Measurements from ENCODE around the gene CNTN5. TPM values are rescaled to one million over a fixed set of nuclear protein-coding genes. Genes with fewer than 3 reads are reported as not detected.
A peak's percentile ranks its signal among the peaks of the same experiment; 100 is the strongest.

The CNTN5 gene
- total RNA-seq, 1 experiment from 2014 or later = not detected

- no peak overlapping the region for H3K4me3 ChIP-seq (ENCODE audit: low read length)
- CTCF ChIA-PET = no interaction called here
- no peaks in the 10 kb centered on the region for H3K9me3 ChIP-seq (ENCODE audit: low read length)
- no peaks in the 10 kb centered on the region for H3K36me3 ChIP-seq (ENCODE audit: low read depth, low read length)
- H3K27ac ChIP-seq (ENCODE audit: low read length) = no peak overlapping the region
- H3K79me2 ChIP-seq (ENCODE audit: low read length) = no peaks in the 10 kb centered on the region
- TF ChIP-seq, protein P1, sequence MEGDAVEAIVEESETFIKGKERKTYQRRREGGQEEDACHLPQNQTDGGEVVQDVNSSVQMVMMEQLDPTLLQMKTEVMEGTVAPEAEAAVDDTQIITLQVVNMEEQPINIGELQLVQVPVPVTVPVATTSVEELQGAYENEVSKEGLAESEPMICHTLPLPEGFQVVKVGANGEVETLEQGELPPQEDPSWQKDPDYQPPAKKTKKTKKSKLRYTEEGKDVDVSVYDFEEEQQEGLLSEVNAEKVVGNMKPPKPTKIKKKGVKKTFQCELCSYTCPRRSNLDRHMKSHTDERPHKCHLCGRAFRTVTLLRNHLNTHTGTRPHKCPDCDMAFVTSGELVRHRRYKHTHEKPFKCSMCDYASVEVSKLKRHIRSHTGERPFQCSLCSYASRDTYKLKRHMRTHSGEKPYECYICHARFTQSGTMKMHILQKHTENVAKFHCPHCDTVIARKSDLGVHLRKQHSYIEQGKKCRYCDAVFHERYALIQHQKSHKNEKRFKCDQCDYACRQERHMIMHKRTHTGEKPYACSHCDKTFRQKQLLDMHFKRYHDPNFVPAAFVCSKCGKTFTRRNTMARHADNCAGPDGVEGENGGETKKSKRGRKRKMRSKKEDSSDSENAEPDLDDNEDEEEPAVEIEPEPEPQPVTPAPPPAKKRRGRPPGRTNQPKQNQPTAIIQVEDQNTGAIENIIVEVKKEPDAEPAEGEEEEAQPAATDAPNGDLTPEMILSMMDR (conservative IDR thresholded peaks at IDR 0.05; ENCODE audit: low read depth, low read length) = no peak
- no peak for TF ChIP-seq EZH2phosphoT487 (IDR thresholded peaks at IDR 0.05; ENCODE audit: borderline replicate concordance, low read length)
- no peak for TF ChIP-seq EZH2 (IDR thresholded peaks at IDR 0.05; ENCODE audit: low read length, unreplicated experiment)
- ATAC-seq = no peak
- intact Hi-C loops (cut with micrococcal nuclease) = no loop called here
- no peaks in the 10 kb centered on the region for H3K27me3 ChIP-seq (ENCODE audit: low read length)
- H4K20me1 ChIP-seq (ENCODE audit: low read length) = no peaks in the 10 kb centered on the region
- H2AFZ ChIP-seq (ENCODE audit: low read length) = 0 out of 2 replicates have a peak overlapping the region, but pooled peaks have one; percentile 0
- no peaks in the 10 kb centered on the region for H3F3A ChIP-seq (ENCODE audit: low read length, unreplicated experiment)
- no peak for DNase-seq
- no peak overlapping the region for H3K9ac ChIP-seq (ENCODE audit: low read length)
- H3K4me2 ChIP-seq (ENCODE audit: low read length) = no peak overlapping the region
- BruUV-seq (replicated peaks) = no TSS peak
- H3K4me1 ChIP-seq (ENCODE audit: insufficient read depth, low read length) = no peaks in the 10 kb centered on the region
- H3K9me2 ChIP-seq (replicated peaks; ENCODE audit: low read length) = no peaks in the 10 kb centered on the region
- POLR2A ChIA-PET (ENCODE audit: unreplicated experiment) = no interaction called here
These were observed 296.2 kb downstream of the CNTN5 start for GRCh38 chr11:99316776-99317520.

GRCh38 chr11:99320769-99321290, 300.1 kb downstream of the CNTN5 start:
- Histone ChIP-seq H3K4me3 (ENCODE audit: low read length) (no peak overlapping the region), H3K4me1 (ENCODE audit: insufficient read depth, low read length) (peaks cover 8% of the 10 kb centered on the region), H3K27ac (ENCODE audit: low read length) (no peak overlapping the region), H3K27me3 (ENCODE audit: low read length) (no peaks in the 10 kb centered on the region), H3K4me2 (ENCODE audit: low read length) (no peak overlapping the region), H3K36me3 (ENCODE audit: low read depth, low read length) (no peaks in the 10 kb centered on the region), H4K20me1 (ENCODE audit: low read length) (no peaks in the 10 kb centered on the region), H3K9me2 (replicated peaks; ENCODE audit: low read length) (no peaks in the 10 kb centered on the region), H2AFZ (ENCODE audit: low read length) (no peak overlapping the region), H3K9ac (ENCODE audit: low read length) (no peak overlapping the region), H3F3A (ENCODE audit: low read length, unreplicated experiment) (no peaks in the 10 kb centered on the region), H3K79me2 (ENCODE audit: low read length) (no peaks in the 10 kb centered on the region), H3K9me3 (ENCODE audit: low read length) (no peaks in the 10 kb centered on the region)
- TF ChIP-seq, protein P1 (conservative IDR thresholded peaks at IDR 0.05; ENCODE audit: low read depth, low read length) = no peak
- no peak for TF ChIP-seq EZH2 (IDR thresholded peaks at IDR 0.05; ENCODE audit: low read length, unreplicated experiment)
- TF ChIP-seq EZH2phosphoT487 (IDR thresholded peaks at IDR 0.05; ENCODE audit: borderline replicate concordance, low read length) = no peak
- intact Hi-C loops (cut with micrococcal nuclease) = no loop called here
- DNase-seq (peak; percentile 25), ATAC-seq (no peak)
- ChIA-PET CTCF (no interaction called here), POLR2A (ENCODE audit: unreplicated experiment) (no interaction called here)
- BruUV-seq (replicated peaks) = no TSS peak

- H2AFZ ChIP-seq (ENCODE audit: low read length) = peak overlapping the region; percentile 59
- H3F3A ChIP-seq (ENCODE audit: low read length, unreplicated experiment) = no peaks in the 10 kb centered on the region
- peak overlapping the region; percentile 42 for H3K27ac ChIP-seq (ENCODE audit: low read length)
- H4K20me1 ChIP-seq (ENCODE audit: low read length) = no peaks in the 10 kb centered on the region
- BruUV-seq (replicated peaks) = no TSS peak
- H3K9me2 ChIP-seq (replicated peaks; ENCODE audit: low read length) = no peaks in the 10 kb centered on the region
- H3K79me2 ChIP-seq (ENCODE audit: low read length) = no peaks in the 10 kb centered on the region
- peaks cover 15% of the 10 kb centered on the region for H3K4me1 ChIP-seq (ENCODE audit: insufficient read depth, low read length)
- no peaks in the 10 kb centered on the region for H3K36me3 ChIP-seq (ENCODE audit: low read depth, low read length)
- no peak for TF ChIP-seq EZH2phosphoT487 (IDR thresholded peaks at IDR 0.05; ENCODE audit: borderline replicate concordance, low read length)
- TF ChIP-seq EZH2 (IDR thresholded peaks at IDR 0.05; ENCODE audit: low read length, unreplicated experiment) = no peak
- TF ChIP-seq, protein P1 (conservative IDR thresholded peaks at IDR 0.05; ENCODE audit: low read depth, low read length) = no peak
- ChIA-PET POLR2A (ENCODE audit: unreplicated experiment) (no interaction called here), CTCF (interaction anchor here (1.1 kb wide), 1 partner anchor 362 kb away, joined by 4 read pairs; no protein-coding TSS in a partner anchor)
- peak overlapping the region; percentile 68 for H3K4me2 ChIP-seq (ENCODE audit: low read length)
- intact Hi-C loops (cut with micrococcal nuclease) = loop anchor here (2.0 to 5.0 kb wide), 2 partner anchors 67 to 119 kb away; no protein-coding TSS in a partner anchor
- DNase-seq (peak; percentile 93), ATAC-seq (peak; percentile 97)
- H3K9me3 ChIP-seq (ENCODE audit: low read length) = no peaks in the 10 kb centered on the region
- peak overlapping the region; percentile 26; the same call in 1 of the 2 replicates for H3K4me3 ChIP-seq (ENCODE audit: low read length)
- H3K9ac ChIP-seq (ENCODE audit: low read length) = no peak overlapping the region
- no peaks in the 10 kb centered on the region for H3K27me3 ChIP-seq (ENCODE audit: low read length)
These were observed 305.1 kb downstream of the CNTN5 start for GRCh38 chr11:99325847-99326246.
